PC-9 (cell line): ENCODE results near the gene FANCL. TPM values are rescaled to one million over a fixed set of nuclear protein-coding genes. Genes with fewer than 3 reads are reported as not detected.

Experiments used
- BruUV-seq: library from RNA; stranded (reverse); fragments of 400-500 nt; replicated peaks from 2 replicates; lab custom pipeline; 2021; lab: Mats Ljungman, UMichigan
- CTCF ChIA-PET: fragments of 300-600 bp; sonication (Branson Sonifier 250); formaldehyde crosslinking; loops from one replicate; lab custom pipeline; 2022; ENCODE audit warnings: antibody characterized with exemption; lab: Charles Lee
- POLR2A ChIA-PET: fragments of 300-600 bp; sonication (Branson Sonifier 250); formaldehyde crosslinking; loops from one replicate; lab custom pipeline; 2022; ENCODE audit warnings: antibody characterized with exemption; ENCODE audit not compliant: unreplicated experiment; lab: Charles Lee
- DNase-seq, 2 experiments: peaks; one replicate each; pipeline versions ENCODE4 v3.0.0 to v3.0.0-alpha.2; 2015 to 2022; ENCODE audit warnings: mixed read lengths in 1 of 2
- H2AFZ ChIP-seq: fragments of 200-600 bp; sonication (generic); 2 replicates; pipeline ENCODE4 v1.8.1; 2017; ENCODE audit warnings: antibody characterized with exemption
- H3F3A ChIP-seq: fragments of 200-600 bp; sonication (generic); 2 replicates; pipeline ENCODE4 v1.8.1; 2017; ENCODE audit warnings: antibody characterized with exemption, mild to moderate bottlenecking, low read depth; ENCODE audit not compliant: insufficient read depth
- H3K27ac ChIP-seq: fragments of 200-600 bp; sonication (generic); 2 replicates; pipeline ENCODE4 v1.6.1; 2016; ENCODE audit warnings: mixed run types
- H3K27me3 ChIP-seq: fragments of 200-600 bp; sonication (generic); 2 replicates; pipeline ENCODE4 v1.6.1; 2016; ENCODE audit warnings: low read depth, mixed run types; ENCODE audit not compliant: insufficient read depth
- H3K36me3 ChIP-seq: fragments of 200-600 bp; sonication (generic); 2 replicates; pipeline ENCODE4 v1.6.1; 2016; ENCODE audit warnings: low read depth, mixed run types
- H3K4me1 ChIP-seq: fragments of 200-600 bp; sonication (generic); replicated peaks from 2 replicates; pipeline ENCODE4 v1.6.1; 2016; ENCODE audit warnings: mixed run types; ENCODE audit not compliant: insufficient read depth
- H3K4me2 ChIP-seq: fragments of 200-600 bp; sonication (generic); 2 replicates; pipeline ENCODE4 v1.6.1; 2017; ENCODE audit warnings: mixed run types
- H3K4me3 ChIP-seq: fragments of 200-600 bp; sonication (generic); 2 replicates; pipeline ENCODE4 v1.6.1; 2016; ENCODE audit warnings: mixed run types
- H3K79me2 ChIP-seq: fragments of 200-600 bp; sonication (generic); 2 replicates; pipeline ENCODE4 v1.6.1; 2017; ENCODE audit warnings: low read depth, mixed run types
- H3K9me2 ChIP-seq: fragments of 200-600 bp; sonication (generic); 2 replicates; pipeline ENCODE4 v1.8.1; 2017; ENCODE audit warnings: mild to moderate bottlenecking; ENCODE audit not compliant: insufficient read depth
- H3K9me3 ChIP-seq: fragments of 200-600 bp; sonication (generic); 2 replicates; pipeline ENCODE4 v1.8.1; 2016; ENCODE audit warnings: low read depth; ENCODE audit not compliant: insufficient read depth
- H4K20me1 ChIP-seq: fragments of 200-600 bp; sonication (generic); 2 replicates; pipeline ENCODE4 v1.8.1; 2017; ENCODE audit not compliant: insufficient read depth
- CTCF ChIP-seq: fragments of 200-600 bp; sonication (generic); conservative IDR thresholded peaks from 2 replicates; pipeline ENCODE4 v1.6.1; 2017; ENCODE audit warnings: mixed run types, antibody characterized with exemption, mild to moderate bottlenecking, moderate library complexity
- EZH2 ChIP-seq: fragments of 200-600 bp; sonication (generic); IDR thresholded peaks from 2 replicates; pipeline ENCODE4 v1.8.0; 2017; ENCODE audit warnings: antibody characterized with exemption, low read depth
- intact Hi-C: fragments of 100-400 bp; cut with micrococcal nuclease; formaldehyde crosslinking; loops from one replicate; pipeline ENCODE4 v1.10.0; 2022; ENCODE audit not compliant: unreplicated experiment
- total RNA-seq: library from RNA; stranded (reverse); gene quantifications from 2 replicates; pipeline ENCODE4 v1.2.3, GENCODE V29; 2021

FANCL gene
- total RNA-seq, 1 experiment from 2014 or later: 51.8 TPM

GRCh38 chr2:58235170-58235569, 6.0 kb downstream of the FANCL start:
- BruUV-seq: no TSS peak
- Histone ChIP-seq H3F3A (no peaks in the 10 kb centered on the region), H2AFZ (no peak overlapping the region), H3K36me3 (peaks cover 5% of the 10 kb centered on the region; the same call in 1 of the 2 replicates), H3K4me3 (no peak overlapping the region), H3K79me2 (peaks cover 98% of the 10 kb centered on the region), H3K4me1 (peaks cover 20% of the 10 kb centered on the region), H3K4me2 (no peak overlapping the region), H3K27me3 (no peaks in the 10 kb centered on the region), H4K20me1 (no peaks in the 10 kb centered on the region), H3K9me3 (peaks cover 15% of the 10 kb centered on the region), H3K9me2 (no peaks in the 10 kb centered on the region), H3K27ac (no peak overlapping the region; the same call in 1 of the 2 replicates)
- intact Hi-C loops: no loop called here
- ChIA-PET CTCF (no interaction called here), POLR2A (no interaction called here)
- no peak for DNase-seq
- TF ChIP-seq EZH2: no peak
- no peak for TF ChIP-seq CTCF

GRCh38 chr2:58228299-58228698, 12.8 kb downstream of the FANCL start:
- no peak for TF ChIP-seq EZH2
- TF ChIP-seq CTCF: no peak
- intact Hi-C loops: no loop called here
- Histone ChIP-seq H3K4me2 (no peak overlapping the region), H2AFZ (no peak overlapping the region), H3K79me2 (peaks cover 32% of the 10 kb centered on the region), H3K27ac (no peak overlapping the region), H3K4me1 (no peaks in the 10 kb centered on the region), H4K20me1 (no peaks in the 10 kb centered on the region), H3K9me2 (no peaks in the 10 kb centered on the region), H3K4me3 (no peak overlapping the region), H3K36me3 (0 out of 2 replicates have a peak, but pooled peaks cover 4% of the 10 kb centered on the region), H3K27me3 (no peaks in the 10 kb centered on the region), H3F3A (no peaks in the 10 kb centered on the region; the same call in 1 of the 2 replicates), H3K9me3 (no peaks in the 10 kb centered on the region)
- ChIA-PET POLR2A (no interaction called here), CTCF (no interaction called here)
- DNase-seq: no peak
- BruUV-seq: no TSS peak

GRCh38 chr2:58227171-58227917, 13.8 kb downstream of the FANCL start:
- H3K27me3 ChIP-seq: no peaks in the 10 kb centered on the region
- H3K79me2 ChIP-seq: peaks cover 22% of the 10 kb centered on the region
- POLR2A ChIA-PET: no interaction called here
- no peaks in the 10 kb centered on the region for H3K9me3 ChIP-seq
- DNase-seq: no peak
- intact Hi-C loops: no loop called here
- no peak overlapping the region for H2AFZ ChIP-seq
- no peaks in the 10 kb centered on the region for H3K4me1 ChIP-seq
- no TSS peak for BruUV-seq
- H3K27ac ChIP-seq: no peak overlapping the region
- H3K4me3 ChIP-seq: no peak overlapping the region
- no peak overlapping the region for H3K4me2 ChIP-seq
- H3K9me2 ChIP-seq: no peaks in the 10 kb centered on the region
- CTCF ChIA-PET: no interaction called here
- 0 out of 2 replicates have a peak, but pooled peaks cover 4% of the 10 kb centered on the region for H3K36me3 ChIP-seq
- no peaks in the 10 kb centered on the region; the same call in 1 of the 2 replicates for H3F3A ChIP-seq
- TF ChIP-seq CTCF (no peak), EZH2 (no peak)
- H4K20me1 ChIP-seq: no peaks in the 10 kb centered on the region
